ENCODE data around the gene PYCARD.
A peak's percentile ranks its signal among the peaks of the same experiment; 100 is the strongest.
"Not testable (repeated sequence)": the region's sequence is repeated elsewhere in the genome, so short reads cannot be mapped to it uniquely, and the experiment has no call there.

PYCARD gene

DNA sequence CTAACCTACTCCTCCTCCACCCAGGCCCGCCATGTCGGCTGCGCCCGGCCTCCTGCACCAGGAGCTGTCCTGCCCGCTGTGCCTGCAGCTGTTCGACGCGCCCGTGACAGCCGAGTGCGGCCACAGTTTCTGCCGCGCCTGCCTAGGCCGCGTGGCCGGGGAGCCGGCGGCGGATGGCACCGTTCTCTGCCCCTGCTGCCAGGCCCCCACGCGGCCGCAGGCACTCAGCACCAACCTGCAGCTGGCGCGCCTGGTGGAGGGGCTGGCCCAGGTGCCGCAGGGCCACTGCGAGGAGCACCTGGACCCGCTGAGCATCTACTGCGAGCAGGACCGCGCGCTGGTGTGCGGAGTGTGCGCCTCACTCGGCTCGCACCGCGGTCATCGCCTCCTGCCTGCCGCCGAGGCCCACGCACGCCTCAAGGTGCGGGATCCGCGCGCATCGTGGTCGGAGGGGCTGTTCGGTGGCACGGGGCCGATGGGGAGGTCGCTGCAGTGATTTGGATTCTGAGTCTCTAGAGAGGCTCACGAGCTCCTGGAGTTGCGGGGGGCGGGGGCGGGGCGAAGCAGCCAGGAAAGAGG is 12.2 kb upstream of the PYCARD start:
- DNase-seq: no peak

DNA sequence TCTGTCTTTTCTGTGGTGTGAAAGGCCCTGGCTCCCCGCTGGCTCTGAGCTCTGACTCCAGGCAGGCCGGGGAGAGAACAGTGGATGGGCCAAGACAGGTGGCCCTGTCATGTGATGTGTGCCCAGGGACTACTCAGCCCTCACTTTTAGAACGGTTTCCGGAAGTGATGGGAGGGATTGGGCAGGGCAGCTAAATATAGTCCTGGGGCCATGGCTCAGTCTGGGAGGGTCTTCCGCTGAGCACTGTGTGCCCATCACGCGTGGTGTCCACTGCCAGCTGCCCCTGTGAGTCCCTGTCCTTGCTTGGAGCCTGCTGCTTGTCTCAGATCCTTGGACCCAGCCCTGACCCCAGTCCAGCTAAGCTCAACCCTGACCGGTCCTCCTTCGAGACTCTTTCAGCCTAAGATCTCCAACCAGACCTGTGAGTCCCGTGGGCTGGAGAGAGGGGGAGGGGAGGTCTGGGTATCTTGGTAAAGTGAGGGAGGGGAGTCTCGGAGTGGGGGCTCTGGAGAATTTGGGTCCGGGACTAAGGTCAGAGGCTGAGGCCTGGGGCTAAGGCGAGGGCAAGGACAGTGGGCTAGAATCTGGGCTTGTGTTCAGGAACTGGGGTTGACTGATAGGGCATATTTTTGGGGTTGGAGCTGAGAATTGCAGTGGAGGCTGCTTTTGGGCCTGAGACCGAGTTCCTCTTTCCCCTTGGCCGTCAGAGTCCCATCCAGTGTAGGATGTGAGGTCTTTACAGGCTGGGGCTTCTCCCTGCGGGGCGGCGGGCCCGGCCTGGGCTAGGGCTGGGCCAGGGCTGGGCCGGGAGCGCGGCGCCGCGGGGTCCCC is 11.5 kb upstream of the PYCARD start, which contains the start of gene TRIM72:
Gene TRIM72, plus strand, starts transcription at position 243 of the 831 bp plus-strand sequence. CDS start 620 bp downstream, outside the sequence.
- no peak for DNase-seq

DNA sequence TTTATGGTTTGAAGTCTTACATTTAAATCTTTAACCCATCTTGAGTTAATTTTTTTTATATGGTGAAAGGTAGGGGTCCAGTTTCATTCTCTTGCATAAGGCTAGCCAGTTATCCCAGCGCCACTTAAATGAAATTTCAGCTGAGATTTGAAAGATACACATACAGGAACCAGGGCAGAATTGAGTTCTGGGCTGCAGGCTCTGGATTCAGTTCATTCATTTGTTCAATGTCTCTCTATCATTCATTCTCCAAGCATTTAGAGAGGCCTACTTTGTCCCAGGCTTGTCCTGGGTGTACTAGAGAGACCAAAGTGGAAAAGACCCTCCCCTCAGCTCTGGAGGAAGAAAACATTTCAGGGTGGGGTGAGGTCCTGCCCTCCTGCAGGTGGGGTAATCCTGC is 10.8 kb upstream of the PYCARD start:
- no peak for DNase-seq

DNA sequence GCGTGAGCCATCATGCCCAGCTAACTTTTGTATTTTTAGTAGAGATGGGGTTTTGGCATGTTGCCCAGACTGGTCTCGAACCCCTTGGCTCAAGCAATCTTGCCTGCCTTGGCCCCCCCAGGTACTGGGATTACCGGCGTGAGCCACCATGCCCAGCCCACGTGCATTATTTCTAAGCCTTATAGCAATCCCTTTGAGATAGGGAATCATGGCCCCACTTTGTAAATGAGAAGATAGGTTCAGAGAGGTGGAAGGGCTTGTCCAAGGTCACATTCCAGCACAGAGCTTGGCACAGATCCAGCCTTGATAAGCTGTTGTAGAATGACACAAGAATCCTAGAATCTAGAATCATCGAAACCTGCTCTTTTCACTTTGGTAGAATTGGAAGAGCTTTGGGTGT is 4.2 kb upstream of the PYCARD start:
- no peak for DNase-seq

DNA sequence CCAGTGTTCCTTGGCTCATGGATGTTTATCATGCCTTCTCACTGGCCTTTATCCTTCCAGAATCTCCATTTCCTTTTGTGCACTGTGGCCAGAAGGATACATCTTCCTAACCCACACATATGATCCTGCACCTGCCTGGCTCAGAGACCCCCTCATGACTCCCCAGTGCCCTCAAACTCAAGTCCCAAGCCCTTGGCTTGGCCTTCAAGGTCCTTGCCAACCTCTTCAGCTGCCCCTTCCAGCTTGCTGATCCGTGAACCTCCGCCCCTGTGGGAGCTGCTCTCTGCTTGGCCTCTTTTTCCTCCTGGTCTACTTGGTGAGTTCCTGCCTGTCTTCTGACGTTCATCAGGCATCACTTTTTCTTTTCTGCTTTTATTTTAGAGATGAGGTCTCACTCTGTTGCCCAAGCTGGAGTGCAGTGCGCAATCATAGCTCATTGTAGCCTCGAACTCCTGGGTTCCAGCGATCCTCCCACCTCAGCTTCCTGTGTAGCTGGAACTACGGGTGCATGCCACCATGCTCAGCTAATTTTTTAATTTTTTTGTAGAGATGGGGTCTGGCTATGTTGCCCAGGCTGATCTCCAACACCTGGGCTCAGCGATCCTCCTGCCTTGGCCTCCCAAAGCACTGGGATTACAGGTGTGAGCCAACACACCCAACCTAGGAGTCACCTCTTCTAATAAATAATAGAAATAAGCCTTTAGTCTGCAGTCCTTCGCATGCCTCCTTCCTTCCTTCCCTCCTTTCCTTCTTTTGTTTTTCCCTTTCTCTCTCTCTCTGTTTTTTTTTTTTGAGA is 2.5 kb upstream of the PYCARD start:
- DNase-seq: no peak

DNA sequence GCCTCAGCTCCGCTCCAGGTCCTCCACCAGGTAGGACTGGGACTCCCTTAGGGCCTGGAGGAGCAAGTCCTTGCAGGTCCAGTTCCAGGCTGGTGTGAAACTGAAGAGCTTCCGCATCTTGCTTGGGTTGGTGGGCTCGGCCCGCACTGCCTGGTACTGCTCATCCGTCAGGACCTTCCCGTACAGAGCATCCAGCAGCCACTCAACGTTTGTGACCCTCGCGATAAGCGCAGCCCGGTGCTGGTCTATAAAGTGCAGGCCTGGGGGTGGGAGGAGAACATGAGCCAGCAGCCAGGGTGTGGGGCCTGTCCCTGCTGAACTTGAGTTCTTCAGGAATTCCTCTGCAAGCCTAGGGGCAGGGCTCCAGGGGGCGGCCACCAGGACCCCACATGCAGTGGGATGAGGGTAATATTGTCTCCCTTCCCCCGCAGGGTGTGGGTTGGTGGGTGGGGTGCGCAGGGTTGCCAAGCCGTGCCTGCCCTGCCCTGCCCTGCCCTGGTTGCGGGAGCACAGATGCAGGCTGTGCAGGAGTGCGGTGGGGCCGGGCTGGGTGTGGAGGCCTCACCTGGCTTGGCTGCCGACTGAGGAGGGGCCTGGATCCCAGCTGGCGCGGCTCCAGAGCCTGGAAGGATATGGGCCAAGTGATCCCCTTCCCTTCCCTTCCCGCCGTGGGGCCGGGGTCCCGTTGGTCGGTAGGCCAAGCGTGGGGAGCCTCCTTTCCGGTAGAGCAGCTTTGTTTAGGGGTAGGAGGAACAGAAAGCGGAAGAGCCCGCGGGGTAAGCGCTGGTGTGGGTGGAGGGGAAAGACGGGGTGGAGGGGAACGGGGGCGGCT is 762 bp downstream of the PYCARD start:
- DNase-seq: peak; percentile 33

DNA sequence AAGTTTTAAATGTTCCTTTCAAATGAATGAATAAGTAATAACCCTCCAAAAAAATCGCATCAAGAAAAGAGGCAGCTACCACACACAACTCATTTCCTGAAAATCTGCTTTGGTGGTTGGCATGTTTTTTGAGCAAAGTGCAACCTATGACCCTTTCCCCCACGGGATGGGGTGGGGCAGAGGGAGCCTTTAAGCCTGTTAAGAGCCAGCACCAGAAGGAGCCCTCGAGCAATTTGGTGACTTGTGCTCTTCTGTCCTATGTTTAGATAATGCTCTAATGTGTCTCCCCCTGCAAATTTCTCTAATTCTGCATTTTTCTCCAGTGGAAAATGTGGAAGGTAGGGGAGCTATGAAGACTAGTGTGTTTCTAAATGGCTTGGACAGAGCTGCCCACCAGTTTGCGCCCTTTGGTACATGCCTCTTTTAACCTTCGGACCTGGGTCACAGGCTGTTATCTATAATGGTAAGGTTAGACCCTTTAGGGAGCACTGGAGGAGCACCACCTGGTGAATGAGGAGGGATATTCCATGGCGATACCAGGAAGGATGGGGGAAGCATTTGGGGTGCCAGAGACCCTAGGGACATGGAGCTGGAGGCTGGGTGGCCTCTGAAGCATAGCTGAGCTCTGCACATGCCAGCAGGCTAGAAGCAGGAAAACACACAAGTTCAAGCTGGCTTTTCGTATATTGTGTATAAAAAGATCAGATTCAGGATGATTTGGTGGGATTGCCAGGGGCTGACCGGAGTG is 1.6 kb downstream of the PYCARD start:
- DNase-seq: peak; percentile 59

DNA sequence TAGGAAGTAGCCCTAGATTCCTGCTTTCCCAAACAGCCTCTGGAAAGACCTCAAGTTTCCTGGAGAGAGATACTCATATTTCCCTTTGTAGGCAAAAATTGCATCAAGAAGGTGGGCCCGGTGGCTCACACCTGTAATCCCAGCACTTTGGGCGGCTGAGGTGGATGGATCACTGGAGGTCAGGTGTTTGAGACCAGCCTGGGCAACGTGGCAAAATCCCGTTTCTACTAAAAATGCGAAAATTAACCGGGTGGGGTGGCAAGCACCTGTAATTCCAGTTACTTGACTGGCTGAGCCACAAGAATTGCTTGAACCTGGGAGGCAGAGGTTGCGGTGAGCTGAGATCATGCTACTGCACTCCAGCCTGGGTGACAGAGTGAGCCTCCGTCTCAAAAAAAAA is 2.4 kb downstream of the PYCARD start:
- not testable (repeated sequence) for DNase-seq

DNA sequence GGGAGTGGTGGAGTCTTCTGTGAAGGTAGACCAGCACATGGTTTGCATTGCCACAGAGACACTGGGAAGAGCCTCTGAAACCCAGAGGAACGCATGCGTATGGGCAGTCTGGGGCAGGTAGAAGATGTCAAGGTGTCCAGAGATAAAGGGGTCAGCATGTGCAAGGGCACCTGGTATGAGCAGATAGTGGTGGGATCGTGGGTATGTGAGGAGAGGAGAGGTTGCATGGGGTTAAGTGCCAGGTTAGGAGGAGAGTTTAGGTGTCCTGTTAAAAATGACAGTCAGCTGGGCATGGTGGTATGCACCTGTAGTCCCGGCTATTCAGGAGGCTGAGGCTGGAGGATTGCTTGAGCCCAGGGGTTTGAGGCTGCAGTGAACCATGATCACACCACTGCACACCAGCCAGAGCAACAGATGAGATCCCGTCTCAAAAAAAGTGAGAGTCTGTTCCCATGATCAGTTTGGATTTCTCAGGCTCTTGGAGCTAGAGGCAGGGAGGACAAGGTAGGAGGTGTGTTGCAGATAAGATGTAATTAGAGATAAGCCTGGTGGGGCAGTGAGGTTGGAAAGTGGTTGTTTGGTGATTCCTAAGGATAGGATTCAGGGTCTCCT is 3.0 kb downstream of the PYCARD start:
- DNase-seq: no peak

DNA sequence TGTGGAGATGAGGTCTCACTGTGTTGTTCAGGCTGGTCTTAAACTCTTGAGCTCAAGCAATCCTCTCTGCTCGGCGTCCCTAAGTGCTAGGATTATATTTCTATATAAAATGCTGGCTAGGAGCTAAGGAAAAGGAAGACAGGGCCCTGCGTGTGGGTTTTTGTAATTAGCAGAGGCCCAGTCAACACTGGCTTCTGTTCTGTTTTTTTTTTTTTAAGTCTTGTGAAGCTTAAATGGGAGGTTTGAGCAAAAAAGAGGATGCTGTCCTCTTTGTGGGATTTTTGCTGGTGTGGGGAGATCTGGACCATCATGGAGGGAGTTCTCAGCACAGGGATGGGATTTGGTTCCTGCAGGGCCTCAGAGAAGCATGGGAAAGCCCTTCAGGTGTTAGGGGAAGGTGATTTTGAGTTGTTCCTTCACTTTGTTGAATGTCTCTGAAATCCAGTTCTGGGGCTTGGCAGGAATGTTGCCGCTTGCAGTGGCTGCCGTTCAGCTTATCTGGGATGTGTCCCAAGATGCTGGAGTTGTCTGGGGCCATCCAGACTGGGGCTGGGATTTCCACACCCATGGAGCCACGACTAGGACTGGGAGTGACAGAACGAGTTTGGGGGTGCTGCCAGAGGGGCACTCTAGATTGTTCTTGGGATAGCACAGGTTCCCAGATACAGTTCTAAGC is 4.2 kb downstream of the PYCARD start:
- no peak for DNase-seq

DNA sequence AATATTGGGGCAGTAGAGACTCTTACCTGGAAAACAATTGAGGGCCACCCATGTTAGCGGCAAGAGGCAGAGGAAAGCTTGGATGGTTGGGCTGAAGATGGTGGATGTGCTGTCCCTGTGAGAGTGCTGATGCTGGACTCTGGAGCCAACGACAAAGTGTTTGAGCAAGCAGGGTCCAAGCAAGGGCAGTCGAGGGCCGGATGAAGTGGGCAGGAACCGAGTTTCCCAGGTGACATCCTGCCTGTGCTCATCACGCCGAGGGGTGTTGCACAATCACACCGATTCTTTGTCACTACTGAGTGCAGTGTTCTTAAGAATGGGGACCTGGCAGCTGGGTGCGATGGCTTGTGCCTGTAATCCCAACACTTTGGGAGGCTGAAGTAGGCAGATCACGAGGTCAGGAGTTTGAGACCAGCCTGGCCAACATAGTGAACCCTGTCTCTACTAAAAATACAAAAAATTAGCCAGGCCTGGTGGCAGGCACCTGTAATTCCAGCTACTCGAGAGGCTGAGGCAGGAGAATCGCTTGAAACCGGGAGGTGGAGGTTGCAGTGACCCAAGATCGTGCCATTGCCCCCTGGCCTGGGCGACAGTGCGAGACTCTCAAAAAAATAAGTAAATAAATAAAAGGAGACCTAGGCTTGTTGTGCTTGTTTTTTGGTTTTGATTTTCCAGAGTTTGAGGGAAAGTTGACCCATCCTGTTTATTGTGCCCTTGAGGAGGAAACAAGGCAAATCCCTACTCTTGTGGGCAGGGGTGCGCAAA is 6.1 kb downstream of the PYCARD start:
- DNase-seq: no peak

DNA sequence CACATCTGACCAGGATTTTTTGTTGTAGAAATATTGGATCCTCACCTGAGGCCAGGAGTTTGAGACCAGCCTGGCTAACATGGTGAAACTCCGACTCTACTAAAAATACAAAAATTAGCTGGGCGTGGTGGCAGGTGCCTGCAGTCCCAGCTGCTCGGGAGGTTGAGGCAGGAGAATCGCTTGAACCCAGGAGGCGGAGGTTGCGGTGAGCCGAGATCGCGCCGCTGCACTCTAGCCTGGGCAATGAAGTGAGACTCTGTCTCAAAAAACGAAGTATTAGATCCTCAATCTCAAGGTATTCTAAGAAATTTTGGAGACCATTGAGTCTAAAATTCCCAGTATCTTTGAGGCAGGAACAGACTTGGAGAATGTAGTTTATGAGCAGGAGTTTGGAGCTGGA is 6.7 kb downstream of the PYCARD start:
- DNase-seq: not testable (repeated sequence)

DNA sequence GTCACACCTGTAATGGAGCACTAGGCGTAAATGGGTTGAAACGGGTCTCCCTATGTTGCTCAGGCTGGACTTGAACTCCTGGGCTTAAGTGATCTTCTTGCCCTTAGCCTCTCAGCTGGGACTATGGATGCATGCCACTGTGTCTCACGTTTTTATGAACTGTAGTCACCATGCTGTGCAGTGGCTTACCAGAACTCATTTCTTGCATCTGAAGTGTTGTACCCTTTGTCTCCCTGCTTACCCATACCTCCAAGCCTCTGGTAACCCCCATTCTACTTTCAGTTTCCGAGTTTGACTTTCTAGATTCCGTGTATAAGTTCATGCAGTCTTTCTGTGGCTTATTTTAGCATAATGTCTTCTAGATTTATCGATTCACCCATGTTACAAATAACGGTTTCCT is 7.7 kb downstream of the PYCARD start:
- DNase-seq: no peak

DNA sequence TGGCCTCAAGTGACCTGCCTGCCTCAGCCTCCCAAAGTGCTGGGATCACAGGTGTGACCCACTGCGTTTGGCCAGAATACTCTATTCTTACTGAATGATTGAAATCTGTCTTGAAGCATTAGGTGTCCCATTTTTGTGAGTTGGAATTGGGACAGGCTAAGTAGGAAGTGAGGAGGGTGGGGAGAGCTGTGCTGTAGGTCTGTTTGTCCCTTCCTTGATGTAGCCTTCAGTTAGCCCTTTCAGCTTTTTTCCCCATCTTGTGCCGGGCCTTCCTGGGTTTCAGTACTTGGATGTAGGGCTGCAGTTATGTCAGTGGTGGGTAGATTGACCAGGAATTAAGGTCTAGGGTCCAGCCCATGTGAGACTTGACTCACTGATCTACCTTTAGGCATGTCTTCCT is 8.7 kb downstream of the PYCARD start:
- no peak for DNase-seq

DNA sequence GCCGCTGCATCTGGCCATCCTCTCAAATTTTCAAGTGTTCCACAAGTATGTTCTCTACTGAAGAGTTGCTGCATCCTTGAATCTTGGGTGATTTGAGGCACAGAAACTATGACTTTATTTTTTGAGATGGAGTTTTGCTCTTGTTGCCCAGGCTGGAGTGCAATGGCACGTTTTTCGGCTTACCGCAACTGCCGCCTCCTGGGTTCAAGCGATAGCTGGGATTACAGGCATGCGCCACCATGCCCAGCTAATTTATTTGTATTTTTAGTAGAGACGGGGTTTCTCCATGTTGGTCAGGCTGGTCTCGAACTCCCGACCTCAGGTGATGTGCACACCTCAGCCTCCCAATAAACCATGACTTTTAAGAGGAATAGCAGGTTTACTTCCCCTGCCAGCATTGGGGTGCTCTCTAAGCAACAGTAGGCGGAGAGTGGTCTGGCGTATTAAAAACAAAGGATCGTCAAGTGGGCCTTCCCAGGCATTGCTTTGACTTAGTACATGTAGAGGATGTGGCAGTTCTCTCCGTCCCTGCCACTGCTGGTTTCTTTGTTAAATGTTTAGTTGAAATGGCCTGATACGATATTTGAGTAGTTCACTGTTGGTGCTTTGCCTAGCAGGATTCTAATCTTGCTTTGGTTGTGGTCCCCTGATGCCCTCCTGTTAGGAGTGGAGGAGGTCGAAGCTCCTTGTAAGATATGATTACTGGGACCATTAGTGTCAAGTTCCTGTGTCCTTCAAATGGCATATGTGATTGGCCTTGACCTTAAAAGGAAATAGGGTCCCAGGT is 9.5 kb downstream of the PYCARD start:
- DNase-seq: no peak

DNA sequence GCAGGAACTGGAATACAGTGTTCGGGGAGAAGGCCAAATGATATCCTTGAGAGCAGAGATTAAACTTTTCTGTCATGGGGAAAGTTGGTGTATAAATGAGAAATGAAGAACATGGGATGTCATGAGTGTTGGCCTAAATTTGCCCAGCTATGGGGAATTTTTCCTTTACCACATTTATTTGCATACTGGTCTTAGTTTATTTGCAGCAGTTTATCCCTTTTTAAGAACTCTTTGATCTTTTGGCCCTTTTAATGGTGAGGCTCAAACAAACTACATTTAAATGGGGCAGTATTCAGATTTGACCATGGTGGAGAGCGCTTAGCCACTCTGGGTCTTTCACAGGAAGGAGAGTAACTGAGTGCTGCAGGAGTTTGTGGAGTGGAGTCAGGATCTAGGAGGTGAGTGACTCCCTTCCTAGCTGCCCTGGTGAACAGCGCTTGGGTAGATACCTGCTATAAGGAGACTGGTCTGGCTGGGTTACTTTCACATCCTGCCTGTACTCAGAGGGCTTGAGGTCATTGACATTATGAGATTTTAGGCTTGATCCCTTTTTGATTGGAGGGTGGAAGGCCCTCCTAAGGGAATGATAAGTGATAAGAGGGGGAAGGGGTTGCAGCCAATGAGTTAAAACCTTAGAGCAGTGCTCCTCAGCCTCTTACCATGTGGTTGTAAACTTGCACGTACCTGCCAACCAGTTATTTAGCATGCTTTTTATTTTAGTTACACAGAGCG is 10.7 kb downstream of the PYCARD start:
- no peak for DNase-seq

DNA sequence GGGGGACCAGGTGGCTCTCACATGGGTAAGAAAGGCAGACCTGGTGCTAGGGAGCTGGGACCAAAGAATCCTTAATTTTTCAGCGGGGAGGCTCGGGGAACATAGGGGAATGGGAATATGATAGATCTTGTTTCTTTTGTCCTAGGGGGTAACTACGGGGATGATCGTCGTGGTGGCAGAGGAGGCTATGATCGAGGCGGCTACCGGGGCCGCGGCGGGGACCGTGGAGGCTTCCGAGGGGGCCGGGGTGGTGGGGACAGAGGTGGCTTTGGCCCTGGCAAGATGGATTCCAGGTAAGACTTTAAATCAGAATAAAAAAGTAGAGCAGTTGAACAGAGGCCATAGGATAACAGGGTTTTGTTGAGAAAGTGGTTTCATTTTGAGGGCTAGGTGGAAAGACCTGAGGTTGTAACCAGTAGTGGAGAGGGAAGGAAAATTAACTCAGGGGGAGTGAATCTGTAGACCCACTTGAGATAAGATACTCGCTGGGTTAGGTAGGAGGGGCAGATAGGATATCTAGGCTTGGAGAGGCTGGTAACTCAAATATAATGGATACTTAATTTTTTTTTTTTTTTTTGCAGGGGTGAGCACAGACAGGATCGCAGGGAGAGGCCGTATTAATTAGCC is 11.6 kb downstream of the PYCARD start:
- no peak for DNase-seq

DNA sequence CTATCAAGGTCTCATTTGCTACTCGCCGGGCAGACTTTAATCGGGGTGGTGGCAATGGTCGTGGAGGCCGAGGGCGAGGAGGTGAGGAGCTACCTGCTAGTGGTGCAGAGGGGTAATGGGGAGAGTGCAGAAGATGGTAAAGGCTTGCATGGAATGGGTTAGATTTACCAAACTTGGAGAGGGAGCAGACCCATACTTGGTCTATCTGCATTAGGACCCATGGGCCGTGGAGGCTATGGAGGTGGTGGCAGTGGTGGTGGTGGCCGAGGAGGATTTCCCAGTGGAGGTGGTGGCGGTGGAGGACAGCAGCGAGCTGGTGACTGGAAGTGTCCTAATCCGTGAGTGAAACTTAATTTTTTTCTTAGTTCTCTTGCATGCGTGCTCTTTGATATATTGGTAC is 12.5 kb downstream of the PYCARD start:
- DNase-seq: no peak

Data from CD4-positive, alpha-beta T cell treated with Interleukin-4 for 4 hours (primary cell).